RWPE2 (cell line): ENCODE results near the gene MIF4GD.

Experiments used
- ATAC-seq: fragments of 200-7000 bp; cut with Tn5 transposase; 3 replicates; pipeline ENCODE4 v1.9.1; 2021; ENCODE audit warnings: low read depth
- DNase-seq: peaks from one replicate; pipeline ENCODE4 v3.0.0-alpha.2; 2020; ENCODE audit warnings: low spot score
- H3K27ac ChIP-seq: fragments of 450-650 bp; 2 replicates; pipeline ENCODE4 v1.5.1; 2017; ENCODE audit warnings: mild to moderate bottlenecking; ENCODE audit not compliant: poor library complexity, severe bottlenecking
- H3K27me3 ChIP-seq: fragments of 250-450 bp; sonication (Bioruptor Pico); 2 replicates; pipeline ENCODE4 v1.5.1; 2021; ENCODE audit warnings: mild to moderate bottlenecking, moderate library complexity; ENCODE audit not compliant: insufficient read depth, poor library complexity, severe bottlenecking
- H3K36me3 ChIP-seq: fragments of 250-450 bp; sonication (Bioruptor Pico); 2 replicates; pipeline ENCODE4 v1.5.1; 2020; ENCODE audit warnings: low read depth, mild to moderate bottlenecking, moderate library complexity
- H3K4me1 ChIP-seq: fragments of 250-450 bp; sonication (Bioruptor Pico); 2 replicates; pipeline ENCODE4 v1.5.1; 2021; ENCODE audit warnings: mild to moderate bottlenecking, moderate library complexity; ENCODE audit not compliant: insufficient read depth, poor library complexity, severe bottlenecking
- H3K4me3 ChIP-seq: fragments of 250-450 bp; sonication (Bioruptor Pico); 2 replicates; pipeline ENCODE4 v1.5.1; 2021; ENCODE audit warnings: mild to moderate bottlenecking, moderate library complexity; ENCODE audit not compliant: severe bottlenecking
- H3K9me3 ChIP-seq: fragments of 250-450 bp; sonication (Bioruptor Pico); 2 replicates; pipeline ENCODE4 v1.5.1; 2021; ENCODE audit warnings: mild to moderate bottlenecking, moderate library complexity; ENCODE audit not compliant: severe bottlenecking
- TF ChIP-seq, protein P1 (sequence below): fragments of 450-650 bp; IDR thresholded peaks from one replicate; pipeline ENCODE4 v1.5.1; 2017; ENCODE audit warnings: mild to moderate bottlenecking, moderate library complexity; ENCODE audit not compliant: poor library complexity, severe bottlenecking

MIF4GD gene

GRCh38 chr17:75270966-75271232, at the start of gene MIF4GD:
MIF4GD (minus strand) TSS chr17:75271231; CDS start chr17:75270195, 1,036 bp downstream.
- Histone ChIP-seq H3K27ac (peak within 1 kb of the TSS; percentile 62), H3K4me1 (peaks cover 3% of the 10 kb centered on the region), H3K27me3 (no peaks in the 10 kb centered on the region), H3K36me3 (peaks cover 15% of the 10 kb centered on the region), H3K4me3 (peak within 1 kb of the TSS; percentile 96), H3K9me3 (no peaks in the 10 kb centered on the region)
- TF ChIP-seq, protein P1, sequence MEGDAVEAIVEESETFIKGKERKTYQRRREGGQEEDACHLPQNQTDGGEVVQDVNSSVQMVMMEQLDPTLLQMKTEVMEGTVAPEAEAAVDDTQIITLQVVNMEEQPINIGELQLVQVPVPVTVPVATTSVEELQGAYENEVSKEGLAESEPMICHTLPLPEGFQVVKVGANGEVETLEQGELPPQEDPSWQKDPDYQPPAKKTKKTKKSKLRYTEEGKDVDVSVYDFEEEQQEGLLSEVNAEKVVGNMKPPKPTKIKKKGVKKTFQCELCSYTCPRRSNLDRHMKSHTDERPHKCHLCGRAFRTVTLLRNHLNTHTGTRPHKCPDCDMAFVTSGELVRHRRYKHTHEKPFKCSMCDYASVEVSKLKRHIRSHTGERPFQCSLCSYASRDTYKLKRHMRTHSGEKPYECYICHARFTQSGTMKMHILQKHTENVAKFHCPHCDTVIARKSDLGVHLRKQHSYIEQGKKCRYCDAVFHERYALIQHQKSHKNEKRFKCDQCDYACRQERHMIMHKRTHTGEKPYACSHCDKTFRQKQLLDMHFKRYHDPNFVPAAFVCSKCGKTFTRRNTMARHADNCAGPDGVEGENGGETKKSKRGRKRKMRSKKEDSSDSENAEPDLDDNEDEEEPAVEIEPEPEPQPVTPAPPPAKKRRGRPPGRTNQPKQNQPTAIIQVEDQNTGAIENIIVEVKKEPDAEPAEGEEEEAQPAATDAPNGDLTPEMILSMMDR: no peak
- ATAC-seq (no peak), DNase-seq (no peak)

DNA sequence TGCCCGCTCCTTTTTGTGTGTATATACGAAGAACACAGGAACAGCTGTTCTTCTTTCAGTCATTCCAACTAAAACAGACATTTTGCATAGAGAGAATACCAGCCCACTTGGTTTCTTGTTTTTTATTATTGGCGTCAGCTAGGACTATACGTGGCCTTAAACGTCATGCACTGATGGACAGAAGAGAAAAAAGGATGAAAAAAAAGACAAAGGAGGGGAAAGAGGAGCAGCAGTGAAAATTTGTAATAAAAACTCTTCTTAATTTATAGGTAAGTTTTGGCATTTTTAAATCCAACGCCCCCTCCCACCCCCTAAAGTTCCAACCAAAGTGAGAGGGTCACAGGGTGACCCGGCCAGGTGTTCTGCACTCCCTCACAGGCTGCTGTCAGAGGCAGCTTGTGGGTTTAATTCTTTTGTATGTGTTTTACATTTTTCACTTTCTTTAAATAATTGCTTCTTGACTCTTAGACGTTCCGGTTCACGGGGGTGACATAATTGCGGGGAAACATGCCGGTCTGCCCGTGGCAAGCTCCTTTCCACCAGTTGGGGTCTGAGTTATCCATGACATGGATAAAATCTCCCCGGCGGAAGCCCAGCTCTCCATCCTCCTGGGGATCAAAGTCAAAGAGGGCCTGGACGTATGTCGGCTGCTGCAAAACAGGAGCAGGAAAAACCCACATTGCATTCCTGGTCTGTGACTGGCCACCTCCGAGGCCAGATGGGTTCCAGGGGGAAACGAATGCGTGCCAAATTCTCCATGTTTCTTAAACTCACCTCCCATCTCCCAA, 49.1 kb upstream of the MIF4GD start:
- ATAC-seq (no peak), DNase-seq (no peak)
- H3K9me3 ChIP-seq: peaks cover 2% of the 10 kb centered on the region
- H3K27me3 ChIP-seq: no peaks in the 10 kb centered on the region
- H3K4me1 ChIP-seq: no peaks in the 10 kb centered on the region
- no peak overlapping the region for H3K4me3 ChIP-seq
- H3K27ac ChIP-seq: no peak overlapping the region
- TF ChIP-seq, protein P1: no peak
- peaks cover 57% of the 10 kb centered on the region for H3K36me3 ChIP-seq

DNA sequence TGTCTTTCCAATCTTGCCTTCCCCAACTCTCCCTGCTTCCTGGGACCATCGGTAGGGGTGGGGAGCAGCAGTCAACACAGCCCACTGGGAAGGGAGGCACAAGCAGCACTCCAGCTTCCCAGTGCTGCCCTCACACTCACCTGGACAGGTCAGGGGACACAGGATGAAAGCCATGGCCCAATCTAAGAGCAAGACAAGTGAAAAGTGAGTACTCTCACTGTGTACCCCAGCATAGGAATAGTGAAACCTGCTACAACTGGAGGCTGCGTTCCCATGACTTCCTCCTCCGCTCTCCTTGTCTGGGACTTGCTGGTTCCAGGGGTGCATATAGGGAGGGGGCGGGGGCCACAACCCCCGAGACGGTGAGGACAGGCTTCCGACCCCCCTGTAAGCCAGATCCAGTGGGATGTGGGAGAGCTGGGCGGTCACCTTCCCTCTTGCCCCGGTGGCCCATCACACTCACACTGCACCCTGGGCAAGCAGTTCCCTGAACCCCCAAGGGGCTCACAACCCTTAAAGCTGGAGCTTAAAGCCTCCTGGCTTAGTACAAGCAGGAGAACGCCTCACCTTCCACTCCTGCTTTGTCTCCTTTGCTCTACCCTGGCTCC, 47.7 kb upstream of the MIF4GD start:
- H3K27ac ChIP-seq: no peak overlapping the region

GRCh38 chr17:75318211-75318610, 47.2 kb upstream of the MIF4GD start:
- no peak overlapping the region for H3K27ac ChIP-seq
- DNase-seq: no peak
- peaks cover 48% of the 10 kb centered on the region for H3K36me3 ChIP-seq
- H3K4me1 ChIP-seq: no peaks in the 10 kb centered on the region
- H3K4me3 ChIP-seq: no peak overlapping the region
- TF ChIP-seq, protein P1: no peak
- ATAC-seq: no peak
- no peaks in the 10 kb centered on the region for H3K27me3 ChIP-seq
- H3K9me3 ChIP-seq: peaks cover 2% of the 10 kb centered on the region

More for the DNA sequence above, 47.7 kb upstream of the MIF4GD start:
- peaks cover 51% of the 10 kb centered on the region for H3K36me3 ChIP-seq
- no peak for ATAC-seq
- peaks cover 2% of the 10 kb centered on the region for H3K9me3 ChIP-seq
- H3K27me3 ChIP-seq: no peaks in the 10 kb centered on the region
- no peaks in the 10 kb centered on the region for H3K4me1 ChIP-seq
- no peak for DNase-seq
- H3K4me3 ChIP-seq: no peak overlapping the region
- TF ChIP-seq, protein P1: no peak

- Histone ChIP-seq H3K27me3 (no peaks in the 10 kb centered on the region), H3K9me3 (peaks cover 2% of the 10 kb centered on the region), H3K27ac (no peak overlapping the region), H3K36me3 (peaks cover 46% of the 10 kb centered on the region), H3K4me3 (no peak overlapping the region), H3K4me1 (no peaks in the 10 kb centered on the region)
- ATAC-seq: no peak
- DNase-seq: no peak
- TF ChIP-seq, protein P1: no peak
Observed at GRCh38 chr17:75317671-75318070, 46.6 kb upstream of the MIF4GD start.
